Uterus (tissue), 2 donors: ENCODE data around the gene ZNF383.

ENCODE experiments used
- CTCF ChIP-seq, 4 experiments: fragments of 200-600 bp in 2 of 4; fragments of 450-650 bp in 2 of 4; sonication (generic) in 2 of 4; IDR thresholded peaks; one replicate each; pipeline ENCODE4 v1.5.1; 2016 to 2019; ENCODE audit warnings: antibody characterized with exemption in 4 of 4, mild to moderate bottlenecking in 2 of 4, moderate library complexity in 1 of 4
- POLR2A ChIP-seq, 2 donors: fragments of 450-650 bp; IDR thresholded peaks; one replicate each; pipeline ENCODE4 v1.6.1; 2016; ENCODE audit warnings: antibody characterized with exemption in 2 of 2, mild to moderate bottlenecking in 1 of 2, moderate library complexity in 1 of 2

GRCh38 chr19:37217480-37217774 is 587 bp upstream of the ZNF383 start:
- TF ChIP-seq CTCF (IDR thresholded peaks at IDR 0.05) = no peak
- TF ChIP-seq POLR2A (IDR thresholded peaks at IDR 0.05) = no peak
